Esophagus muscularis mucosa (tissue), 4 donors: Measurements from ENCODE around the gene MAP3K6.

ENCODE experiments used
- CTCF ChIP-seq, 3 experiments: fragments of 200-600 bp in 2 of 3; fragments of 450-650 bp in 1 of 3; sonication (generic) in 2 of 3; IDR thresholded peaks; one replicate each; pipeline ENCODE4 v1.5.1; 2017 to 2019; ENCODE audit warnings: antibody characterized with exemption in 3 of 3, mild to moderate bottlenecking in 2 of 3, moderate library complexity in 1 of 3
- EP300 ChIP-seq: sonication (generic); formaldehyde crosslinking; IDR thresholded peaks from one replicate; pipeline ENCODE4 v1.6.1; 2017; ENCODE audit warnings: antibody characterized with exemption
- POLR2A ChIP-seq: fragments of 450-650 bp; IDR thresholded peaks from one replicate; pipeline ENCODE4 v1.6.1; 2017; ENCODE audit warnings: antibody characterized with exemption, moderate library complexity, mild to moderate bottlenecking, low read depth
- POLR2AphosphoS5 ChIP-seq, 2 donors: sonication (generic); formaldehyde crosslinking; IDR thresholded peaks; one replicate each; pipeline ENCODE4 v1.6.1; 2017; ENCODE audit warnings: antibody characterized with exemption in 2 of 2

GRCh38 chr1:27358038-27358927, 8.5 kb downstream of the MAP3K6 start:
- TF ChIP-seq EP300 (no peak), POLR2AphosphoS5 (IDR thresholded peaks at IDR 0.05) (no peak), POLR2A (no peak), CTCF (IDR thresholded peaks at IDR 0.05) (no peak)
